Endothelial cell of umbilical vein (primary cell): ENCODE measurements around the gene OXCT2. TPM values are rescaled to one million over a fixed set of nuclear protein-coding genes. Genes with fewer than 3 reads are reported as not detected.

Source experiments
- BruUV-seq: library from RNA; stranded (reverse); fragments of 400-500 nt; replicated peaks from 2 replicates; lab custom pipeline; 2021; lab: Mats Ljungman, UMichigan
- CTCF ChIA-PET: fragments of 300-600, 350-600 bp; sonication (Branson Sonifier 250); formaldehyde crosslinking; loops from one replicate; lab custom pipeline; 2021; ENCODE audit warnings: antibody characterized with exemption, inconsistent platforms; lab: Charles Lee
- POLR2A ChIA-PET: fragments of 300-600, 350-600 bp; sonication (Branson Sonifier 250); formaldehyde crosslinking; loops from one replicate; lab custom pipeline; 2021; ENCODE audit warnings: antibody characterized with exemption, inconsistent platforms; lab: Charles Lee
- DNase-seq: peaks from one replicate; pipeline ENCODE4 v3.0.0-alpha.2; 2011; ENCODE audit warnings: low read depth, low spot score
- FAIRE-seq: peaks from 2 replicates; lab custom pipeline; 2011; peaks lifted over from hg19 to GRCh38; lab: Jason Lieb, UNC
- H2AFZ ChIP-seq: 2 replicates; pipeline ENCODE4 v1.6.0; 2012; ENCODE audit warnings: low read depth, low read length, control low read depth, inconsistent platforms
- H3K27ac ChIP-seq: 2 replicates; pipeline ENCODE4 v1.5.1; 2011; ENCODE audit warnings: low read depth, mild to moderate bottlenecking, control low read depth, low read length, moderate library complexity; ENCODE audit not compliant: insufficient read depth
- H3K27me3 ChIP-seq, 2 experiments: 2 replicates each; pipeline versions ENCODE4 v1.6.0 to v1.6.1; 2011; ENCODE audit warnings: low read length in 2 of 2, mixed read lengths in 1 of 2; ENCODE audit not compliant: control insufficient read depth in 2 of 2, insufficient read depth in 2 of 2
- H3K36me3 ChIP-seq, 2 experiments: 2 replicates in 1 of 2; 3 replicates in 1 of 2; pipeline ENCODE4 v1.5.1; 2011; ENCODE audit warnings: low read length in 2 of 2, mild to moderate bottlenecking in 1 of 2, moderate library complexity in 1 of 2; ENCODE audit not compliant: control insufficient read depth in 2 of 2, insufficient read depth in 2 of 2; ENCODE audit errors: extremely low read depth in 1 of 2
- H3K4me1 ChIP-seq: 3 replicates; pipeline ENCODE4 v1.5.1; 2011; ENCODE audit warnings: mild to moderate bottlenecking, low read length; ENCODE audit not compliant: control insufficient read depth, insufficient read depth; ENCODE audit errors: extremely low read depth
- H3K4me2 ChIP-seq: 2 replicates; pipeline ENCODE4 v1.6.1; 2011; ENCODE audit warnings: low read length, control low read depth, mixed read lengths; ENCODE audit not compliant: insufficient read depth
- H3K4me3 ChIP-seq, 3 experiments: fragments of 200-600 bp in 1 of 3; sonication (generic), shearing (Covaris generic) in 1 of 3; replicated peaks in 1 of 3; 2 replicates each; pipeline ENCODE4 v1.5.1; 2011 to 2016; ENCODE audit warnings: control low read depth in 3 of 3, low read length in 3 of 3, mild to moderate bottlenecking in 2 of 3, inconsistent platforms in 1 of 3, low read depth in 1 of 3, moderate library complexity in 1 of 3; ENCODE audit not compliant: insufficient read depth in 1 of 3
- H3K79me2 ChIP-seq: 2 replicates; pipeline ENCODE4 v1.6.0; 2012; ENCODE audit warnings: low read length, inconsistent platforms; ENCODE audit not compliant: control insufficient read depth, insufficient read depth
- H3K9ac ChIP-seq: replicated peaks from 2 replicates; pipeline ENCODE3; 2011; ENCODE audit warnings: low read length, control low read depth; ENCODE audit not compliant: insufficient read depth; ENCODE audit errors: extremely low read depth
- H3K9me1 ChIP-seq: replicated peaks from 3 replicates; pipeline ENCODE4 v1.6.0; 2011; ENCODE audit warnings: mild to moderate bottlenecking, low read length; ENCODE audit not compliant: control insufficient read depth, insufficient read depth; ENCODE audit errors: extremely low read depth
- H3K9me3 ChIP-seq: replicated peaks from 2 replicates; pipeline ENCODE4 v1.5.1; 2012; ENCODE audit warnings: low read length, inconsistent platforms; ENCODE audit not compliant: control insufficient read depth, insufficient read depth
- H4K20me1 ChIP-seq: replicated peaks from 2 replicates; pipeline ENCODE3; 2011; ENCODE audit warnings: mild to moderate bottlenecking, low read length; ENCODE audit not compliant: control insufficient read depth, insufficient read depth; ENCODE audit errors: extremely low read depth
- CTCF ChIP-seq, 2 donors: IDR thresholded peaks; 1 replicate in 1 of 2; 2 replicates in 1 of 2; pipeline ENCODE4 v1.5.1; 2011; ENCODE audit warnings: low read length in 2 of 2, mild to moderate bottlenecking in 2 of 2, moderate library complexity in 2 of 2, control low read depth in 1 of 2, inconsistent platforms in 1 of 2, low read depth in 1 of 2; ENCODE audit not compliant: insufficient read depth in 1 of 2; ENCODE audit errors: extremely low read depth in 1 of 2
- EZH2 ChIP-seq: IDR thresholded peaks from 2 replicates; pipeline ENCODE4 v1.6.1; 2012; ENCODE audit warnings: borderline replicate concordance, low read depth, mild to moderate bottlenecking, moderate library complexity, low read length, inconsistent platforms; ENCODE audit not compliant: severe bottlenecking
- FOS ChIP-seq: IDR thresholded peaks from 2 replicates; pipeline ENCODE4 v1.6.1; 2011; ENCODE audit warnings: mild to moderate bottlenecking, low read length, moderate library complexity, borderline replicate concordance; ENCODE audit not compliant: insufficient read depth
- GATA2 ChIP-seq: IDR thresholded peaks from 2 replicates; pipeline ENCODE4 v1.7.0; 2011; ENCODE audit warnings: low read depth, mild to moderate bottlenecking, moderate library complexity, mixed read lengths, low read length; ENCODE audit not compliant: insufficient read length, insufficient read depth
- JUN ChIP-seq: IDR thresholded peaks from 2 replicates; pipeline ENCODE4 v1.6.1; 2011; ENCODE audit warnings: borderline replicate concordance, low read depth; ENCODE audit not compliant: insufficient read length, insufficient read depth
- MAX ChIP-seq: IDR thresholded peaks from 2 replicates; pipeline ENCODE4 v1.6.1; 2011; ENCODE audit not compliant: insufficient read depth, insufficient read length
- MYC ChIP-seq: IDR thresholded peaks from one replicate; pipeline ENCODE4 v1.6.1; 2011; ENCODE audit warnings: mild to moderate bottlenecking, low read depth, low read length
- POLR2A ChIP-seq: IDR thresholded peaks from 2 replicates; pipeline ENCODE4 v1.6.1; 2012; ENCODE audit warnings: low read depth, mild to moderate bottlenecking, control low read depth, low read length
- POLR2AphosphoS5 ChIP-seq: IDR thresholded peaks from 2 replicates; pipeline ENCODE4 v1.6.1; 2012; ENCODE audit warnings: low read depth, mild to moderate bottlenecking, control low read depth, low read length, moderate library complexity; ENCODE audit not compliant: insufficient read depth
- dilution Hi-C: fragments of 300-500 bp; cut with MboI; formaldehyde crosslinking; loops from one replicate; pipeline ENCODE4 v1.15.0; 2019; ENCODE audit warnings: low sequenced_read_pairs; ENCODE audit not compliant: extremely low pct_ligation_motif_present
- intact Hi-C: fragments of 100-400 bp; cut with micrococcal nuclease; formaldehyde crosslinking; loops from one replicate; pipeline ENCODE4 v1.10.0; 2022
- polyA plus RNA-seq, 4 experiments: library from polyadenylated mRNA; depleted of rRNA in 3 of 4; stranded (reverse) in 3 of 4; unstranded in 1 of 4; fragments of >200 nt; gene quantifications; 2 replicates each; pipeline versions ENCODE4 v1.2.1 to v1.2.3, GENCODE V29; 2011 to 2012; ENCODE audit warnings: missing spikeins in 1 of 4
- total RNA-seq: library from RNA; stranded (reverse); gene quantifications from 2 replicates; pipeline ENCODE4 v1.2.3, GENCODE V29; 2021

Gene OXCT2
- total and polyA plus RNA-seq, 2 donors (not counting 3 experiments of a cell fraction or from before 2014, with no cell fraction given), result 0.60 to 0.84 TPM

- dilution Hi-C loops (no loop called here), intact Hi-C loops (no loop called here)
- H3K9me3 ChIP-seq, result no peaks in the 10 kb centered on the region
- H3K4me1 ChIP-seq, result no peaks in the 10 kb centered on the region
- H3K79me2 ChIP-seq, result no peaks in the 10 kb centered on the region
- DNase-seq (peak; percentile 14), FAIRE-seq (no peak)
- H4K20me1 ChIP-seq, result no peaks in the 10 kb centered on the region
- H3K36me3 ChIP-seq, result peaks cover 12 to 31% of the 10 kb centered on the region in 2 experiments
- no peaks in the 10 kb centered on the region for H3K27me3 ChIP-seq
- H2AFZ ChIP-seq, result no peak overlapping the region
- TF ChIP-seq GATA2, result no peak
- no peak for TF ChIP-seq MAX
- TF ChIP-seq FOS, result no peak
- TF ChIP-seq CTCF (IDR thresholded peaks at IDR 0.05; ENCODE audit: extremely low read depth in 1 of 2, insufficient read depth in 1 of 2, low read depth in 1 of 2, low read length in 2 of 2), result no peak
- no peak for TF ChIP-seq POLR2AphosphoS5
- no peak for TF ChIP-seq EZH2
- no peak for TF ChIP-seq POLR2A
- TF ChIP-seq MYC, result no peak
- TF ChIP-seq JUN, result no peak
- no peaks in the 10 kb centered on the region for H3K9me1 ChIP-seq
- BruUV-seq, result no TSS peak
- ChIA-PET POLR2A (no interaction called here), CTCF (interaction anchor here (1.6 kb wide), 1 partner anchor 10 kb away, joined by 4 read pairs; no protein-coding TSS in a partner anchor)
- H3K9ac ChIP-seq, result no peak overlapping the region
- no peak overlapping the region for H3K4me3 ChIP-seq
- H3K4me2 ChIP-seq, result no peak overlapping the region
- no peak overlapping the region for H3K27ac ChIP-seq
Observed at GRCh38 chr1:39755965-39756659, 15.0 kb downstream of the OXCT2 start.
